GM12873 (cell line): Measurements from ENCODE around the gene PIGM.

Experiments used
- TF ChIP-seq, protein P1 (sequence below): IDR thresholded peaks from 2 replicates; pipeline ENCODE4 v1.5.1; 2012; ENCODE audit warnings: low read depth, mild to moderate bottlenecking, moderate library complexity, low read length, control low read depth; ENCODE audit not compliant: insufficient read depth; ENCODE audit errors: missing control alignments

The PIGM gene

DNA sequence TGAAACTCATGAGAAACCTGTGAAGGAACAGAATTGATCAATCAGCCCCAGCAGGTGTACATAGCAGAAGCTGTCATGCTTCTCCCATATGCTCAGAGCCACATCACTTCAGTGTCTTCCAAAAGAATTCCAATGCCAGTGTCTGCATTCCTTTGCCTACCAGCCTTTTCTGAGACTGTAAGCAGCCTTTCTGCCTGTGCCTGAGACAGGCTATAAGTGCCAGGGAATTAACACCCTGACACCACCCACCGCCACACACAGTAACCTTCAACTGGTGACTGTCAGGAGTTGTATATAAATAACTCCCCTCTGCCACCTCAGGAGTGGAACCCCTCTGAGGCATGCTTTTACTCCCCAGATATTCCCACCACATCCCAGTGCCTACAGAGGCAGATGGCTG, 39.6 kb downstream of the PIGM start:
- TF ChIP-seq, protein P1, sequence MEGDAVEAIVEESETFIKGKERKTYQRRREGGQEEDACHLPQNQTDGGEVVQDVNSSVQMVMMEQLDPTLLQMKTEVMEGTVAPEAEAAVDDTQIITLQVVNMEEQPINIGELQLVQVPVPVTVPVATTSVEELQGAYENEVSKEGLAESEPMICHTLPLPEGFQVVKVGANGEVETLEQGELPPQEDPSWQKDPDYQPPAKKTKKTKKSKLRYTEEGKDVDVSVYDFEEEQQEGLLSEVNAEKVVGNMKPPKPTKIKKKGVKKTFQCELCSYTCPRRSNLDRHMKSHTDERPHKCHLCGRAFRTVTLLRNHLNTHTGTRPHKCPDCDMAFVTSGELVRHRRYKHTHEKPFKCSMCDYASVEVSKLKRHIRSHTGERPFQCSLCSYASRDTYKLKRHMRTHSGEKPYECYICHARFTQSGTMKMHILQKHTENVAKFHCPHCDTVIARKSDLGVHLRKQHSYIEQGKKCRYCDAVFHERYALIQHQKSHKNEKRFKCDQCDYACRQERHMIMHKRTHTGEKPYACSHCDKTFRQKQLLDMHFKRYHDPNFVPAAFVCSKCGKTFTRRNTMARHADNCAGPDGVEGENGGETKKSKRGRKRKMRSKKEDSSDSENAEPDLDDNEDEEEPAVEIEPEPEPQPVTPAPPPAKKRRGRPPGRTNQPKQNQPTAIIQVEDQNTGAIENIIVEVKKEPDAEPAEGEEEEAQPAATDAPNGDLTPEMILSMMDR = no peak

DNA sequence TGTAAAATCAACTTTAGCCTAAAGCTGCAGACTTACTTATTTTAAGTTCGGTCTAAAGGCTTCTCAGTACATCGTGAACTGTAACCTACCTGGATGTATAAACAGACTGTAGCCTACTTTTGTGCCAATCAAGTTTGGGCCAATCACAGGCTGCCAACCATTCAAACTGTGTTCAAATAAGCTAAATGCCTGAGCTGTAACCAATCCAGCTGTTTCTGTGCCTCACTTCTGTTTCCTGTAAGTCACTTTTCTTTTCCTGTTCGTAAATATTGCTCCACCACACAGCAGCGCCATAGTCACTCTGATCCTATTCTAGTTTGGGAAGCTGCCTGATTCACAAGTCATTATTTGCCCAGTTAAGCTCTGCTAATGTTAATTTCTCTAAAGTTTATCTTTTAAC, 40.3 kb downstream of the PIGM start:
- TF ChIP-seq, protein P1 = no peak

DNA sequence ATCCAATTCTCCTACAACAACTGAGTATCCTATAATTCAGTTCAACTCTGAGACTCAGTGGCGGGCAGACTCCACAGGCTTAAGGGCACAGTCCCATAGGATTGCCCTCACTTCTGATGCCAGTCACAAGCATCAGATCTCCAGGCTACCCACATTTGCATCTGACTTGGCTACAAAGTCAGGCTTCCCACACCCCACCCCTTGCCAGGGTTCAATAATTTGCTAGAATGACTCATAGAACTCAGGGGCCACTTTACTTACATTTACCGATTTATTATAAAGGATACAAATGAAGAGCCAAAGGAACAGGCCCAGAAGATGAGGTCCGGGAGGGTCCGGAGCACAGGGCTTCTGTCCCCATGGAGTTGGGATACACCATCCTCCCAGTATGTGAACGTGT, 41.8 kb downstream of the PIGM start:
- TF ChIP-seq, protein P1 = no peak

DNA sequence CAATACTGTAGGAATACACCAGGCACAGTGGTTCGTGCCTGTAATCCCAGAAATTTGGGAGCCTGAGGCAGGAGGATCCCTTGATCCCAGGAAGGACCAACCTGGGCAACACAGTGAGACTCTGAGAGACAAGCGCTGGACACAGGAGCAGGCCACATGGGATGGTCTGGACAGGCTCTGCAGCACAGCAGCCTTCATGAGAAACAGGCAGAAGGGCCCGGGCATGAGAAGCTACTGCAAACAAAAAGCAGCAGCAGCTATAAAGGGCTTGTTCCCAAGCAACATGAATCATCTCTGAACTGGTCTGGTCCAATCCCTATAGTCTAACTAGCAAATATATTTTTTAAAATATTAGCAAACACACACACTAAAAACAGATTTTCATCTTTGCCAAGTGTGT, 42.2 kb downstream of the PIGM start:
- TF ChIP-seq, protein P1 = no peak

DNA sequence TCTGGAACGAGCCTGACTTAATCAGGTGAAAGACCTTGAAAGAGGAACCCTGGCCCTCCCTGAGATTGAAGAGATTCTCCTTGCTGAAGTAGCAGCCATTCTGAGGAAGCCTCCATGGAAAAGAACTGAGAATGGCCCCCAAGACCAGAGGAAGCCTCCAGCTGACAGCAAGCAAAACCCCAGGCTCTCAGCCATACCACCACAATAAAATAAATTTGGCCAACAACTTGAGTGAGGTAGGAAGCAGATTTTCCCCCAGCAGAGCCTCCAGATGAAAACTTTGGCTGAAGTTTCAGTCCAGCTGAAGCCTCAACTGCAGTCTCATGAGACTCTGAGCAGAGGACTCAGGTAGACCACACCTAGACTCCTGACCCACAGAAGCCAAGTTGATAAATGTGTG, 43.8 kb downstream of the PIGM start:
- TF ChIP-seq, protein P1 = no peak

DNA sequence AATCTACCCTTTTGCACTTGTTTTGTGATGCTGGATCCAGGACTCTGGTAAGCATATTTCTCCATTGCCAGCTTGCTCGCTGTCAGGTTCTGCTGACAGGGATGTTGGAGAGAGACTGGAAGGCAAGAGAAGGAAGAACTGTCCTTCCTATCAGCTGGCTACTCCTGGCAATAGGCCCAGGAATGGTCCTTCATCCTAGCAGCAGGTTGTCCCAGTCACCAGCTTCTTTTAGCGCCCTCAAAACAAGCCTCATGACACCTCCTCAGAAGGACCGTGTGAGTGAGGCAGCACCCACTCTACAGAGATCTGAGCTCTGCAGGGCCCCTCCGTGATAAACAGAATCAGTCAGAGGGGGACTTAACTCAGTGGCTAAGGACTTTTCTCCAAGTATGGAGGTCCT, 44.6 kb downstream of the PIGM start:
- TF ChIP-seq, protein P1 = no peak

DNA sequence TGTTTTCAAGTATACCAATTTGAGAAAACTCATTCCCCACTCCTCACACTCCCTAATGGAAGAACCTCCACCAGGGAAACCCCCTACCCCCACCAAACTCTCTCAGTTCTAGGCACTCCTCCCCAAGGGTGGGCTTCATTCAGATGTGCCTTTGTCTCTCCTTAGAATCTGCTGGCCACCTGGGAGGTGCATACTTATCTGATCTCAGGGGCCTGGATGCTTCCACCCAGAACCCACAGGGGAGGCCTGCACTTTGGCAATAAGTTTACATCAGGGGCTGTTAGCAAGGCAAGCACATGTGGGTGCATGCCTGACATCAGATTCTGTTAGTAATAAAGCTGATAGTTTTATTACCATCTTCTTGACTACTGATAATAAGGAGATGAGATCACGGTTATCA, 45.3 kb downstream of the PIGM start:
- TF ChIP-seq, protein P1 = no peak
